K562 (cell line): ENCODE data around the gene FBXW8. TPM values are rescaled to one million over a fixed set of nuclear protein-coding genes. Genes with fewer than 3 reads are reported as not detected.

Source experiments
- ATAC-seq: fragments of 200-7000 bp; cut with Tn5 transposase; 3 replicates; pipeline ENCODE4 v1.9.1; 2020; ENCODE audit warnings: moderate library complexity
- BruUV-seq: library from RNA; stranded (reverse); fragments of 400-500 nt; replicated peaks from 2 replicates; lab custom pipeline; 2021; lab: Mats Ljungman, UMichigan
- CTCF ChIA-PET: fragments of 300-600 bp; formaldehyde crosslinking; extraction: SDS; loops from one replicate; lab custom pipeline; 2021; ENCODE audit warnings: low intra/inter-chr PET ratio; lab: Yijun Ruan, JAX
- POLR2A ChIA-PET: fragments of 300-600, 350-650 bp; sonication (Branson Sonifier 250); formaldehyde crosslinking; extraction: SDS; loops from one replicate; lab custom pipeline; 2021; ENCODE audit warnings: antibody characterized with exemption, inconsistent platforms; lab: Yijun Ruan, JAX
- DNase-seq, 4 experiments: peaks; one replicate each; pipeline versions ENCODE4 v3.0.0 to v3.0.0-alpha.2; 2011 to 2018; ENCODE audit warnings: low spot score in 3 of 4, mixed read lengths in 3 of 4; ENCODE audit errors: extremely low read depth in 1 of 4
- FAIRE-seq: peaks from 2 replicates; lab custom pipeline; 2011; peaks lifted over from hg19 to GRCh38; lab: Jason Lieb, UNC
- H2AFZ ChIP-seq: 2 replicates; pipeline ENCODE4 v1.6.0; 2011; ENCODE audit warnings: low read depth, low read length, control low read depth, inconsistent platforms
- H3K27ac ChIP-seq: fragments of 200-600 bp; 3 replicates; pipeline ENCODE4 v1.8.0; 2011; ENCODE audit warnings: low read depth, mild to moderate bottlenecking, control low read depth, inconsistent platforms, low read length, moderate library complexity, mixed read lengths; ENCODE audit errors: extremely low read depth
- H3K27me3 ChIP-seq, 2 experiments: fragments of 300-600 bp in 1 of 2; 2 replicates in 1 of 2; 3 replicates in 1 of 2; pipeline versions ENCODE4 v1.6.0 to v1.8.0; 2011; ENCODE audit warnings: inconsistent platforms in 2 of 2, low read length in 2 of 2, mild to moderate bottlenecking in 1 of 2, mixed read lengths in 1 of 2, moderate library complexity in 1 of 2; ENCODE audit not compliant: control insufficient read depth in 2 of 2, insufficient read depth in 2 of 2
- H3K36me3 ChIP-seq: fragments of 300-600 bp; 3 replicates; pipeline ENCODE4 v1.8.0; 2011; ENCODE audit warnings: mild to moderate bottlenecking, low read length, inconsistent platforms; ENCODE audit not compliant: control insufficient read depth, insufficient read depth
- H3K4me1 ChIP-seq, 2 experiments: fragments of 200-600 bp in 1 of 2; replicated peaks in 1 of 2; 2 replicates in 1 of 2; 3 replicates in 1 of 2; pipeline versions ENCODE4 v1.5.1 to v1.8.0; 2011; ENCODE audit warnings: inconsistent platforms in 2 of 2, low read length in 2 of 2, mild to moderate bottlenecking in 1 of 2, mixed read lengths in 1 of 2, moderate library complexity in 1 of 2; ENCODE audit not compliant: control insufficient read depth in 2 of 2, insufficient read depth in 2 of 2
- H3K4me2 ChIP-seq: 2 replicates; pipeline ENCODE4 v1.6.1; 2011; ENCODE audit warnings: low read length, control low read depth, inconsistent platforms, mixed read lengths; ENCODE audit not compliant: insufficient read depth
- H3K4me3 ChIP-seq: fragments of 200-600 bp; sonication (generic), shearing (Covaris generic); 2 replicates; pipeline ENCODE4 v1.5.1; 2016; ENCODE audit warnings: control low read depth, inconsistent platforms
- H3K79me2 ChIP-seq: fragments of 200-600 bp; 3 replicates; pipeline ENCODE4 v1.8.0; 2011; ENCODE audit warnings: low read length, inconsistent platforms; ENCODE audit not compliant: control insufficient read depth, insufficient read depth
- H3K9ac ChIP-seq, 2 experiments: 2 replicates each; pipeline versions ENCODE4 v1.6.0 to v1.6.1; 2011; ENCODE audit warnings: low read depth in 2 of 2, low read length in 2 of 2, control low read depth in 1 of 2, inconsistent platforms in 1 of 2, mild to moderate bottlenecking in 1 of 2, mixed read lengths in 1 of 2; ENCODE audit not compliant: insufficient read depth in 1 of 2
- H3K9me1 ChIP-seq: one replicate; pipeline ENCODE4 v1.6.0; 2011; ENCODE audit warnings: inconsistent platforms, mild to moderate bottlenecking, low read length, moderate library complexity; ENCODE audit not compliant: control insufficient read depth, insufficient read depth
- H3K9me3 ChIP-seq: replicated peaks from 2 replicates; pipeline ENCODE4 v1.5.1; 2011; ENCODE audit warnings: low read depth, low read length, inconsistent platforms; ENCODE audit not compliant: control insufficient read depth, insufficient read depth
- H4K20me1 ChIP-seq: replicated peaks from 2 replicates; pipeline ENCODE4 v1.6.1; 2011; ENCODE audit warnings: low read length, inconsistent platforms, mixed read lengths; ENCODE audit not compliant: control insufficient read depth, insufficient read depth
- CREM ChIP-seq: IDR thresholded peaks from 2 replicates; pipeline ENCODE4 v1.6.1; 2014; ENCODE audit warnings: antibody characterized with exemption, low read depth
- GATAD2B ChIP-seq: fragments of 450-650 bp; IDR thresholded peaks from 2 replicates; pipeline ENCODE4 v1.6.1; 2017; ENCODE audit warnings: mild to moderate bottlenecking, borderline replicate concordance
- HNRNPLL ChIP-seq: fragments of 200-400 bp; formaldehyde crosslinking; IDR thresholded peaks from 2 replicates; pipeline ENCODE4 v1.6.1; 2017; ENCODE audit warnings: low read length, low read depth, mild to moderate bottlenecking; ENCODE audit not compliant: poor library complexity, severe bottlenecking
- PRPF4 ChIP-seq: fragments of 200-400 bp; formaldehyde crosslinking; IDR thresholded peaks from one replicate; pipeline ENCODE4 v1.6.1; 2017; ENCODE audit warnings: low read length, low read depth, mild to moderate bottlenecking; ENCODE audit not compliant: insufficient read depth, poor library complexity, severe bottlenecking
- ZNF589 ChIP-seq: fragments of 200-800 bp; sonication (Bioruptor generic); IDR thresholded peaks from 2 replicates; pipeline ENCODE4 v1.6.1; 2016; ENCODE audit warnings: low read depth, missing genetic modification characterization, missing compliant biosample characterization
- WGBS: fragments of 100-300 bp; shearing (Covaris generic); methylation state at CpG from one replicate; pipeline ENCODE4 v1.1.6; 2016; ENCODE audit warnings: low coverage, mixed read lengths; ENCODE audit not compliant: insufficient coverage; ENCODE audit errors: missing lambda C conversion rate; 5-methylcytosine and 5-hydroxymethylcytosine counted together
- in situ Hi-C: fragments of 300-500 bp; cut with MboI; formaldehyde crosslinking; loops from 4 replicates; pipeline ENCODE4 v1.15.0; 2018; ENCODE audit warnings: inconsistent platforms, mixed read lengths
- intact Hi-C: fragments of 100-400 bp; cut with micrococcal nuclease; formaldehyde crosslinking; loops from 2 replicates; pipeline ENCODE4 v1.14.2; 2022
- polyA plus RNA-seq, 8 experiments: library from polyadenylated mRNA; depleted of rRNA in 4 of 8; stranded (reverse) in 5 of 8; unstranded in 3 of 8; fragments of >200 nt; fragmentation: Nextera tagmentation in 2 of 8; fragmentation: Illumina TruSeq in 1 of 8; extraction: Ambion mirVana in 2 of 8; extraction: Trizol in 1 of 8; gene quantifications; 2 replicates each; pipeline versions ENCODE4 v1.2.1 to v1.2.3, GENCODE V29; 2011 to 2014; ENCODE audit warnings: inconsistent platforms in 1 of 8, missing spikeins in 1 of 8
- total RNA-seq, 7 experiments: library from RNA; depleted of rRNA in 6 of 7; stranded (reverse); fragments of >200 nt in 6 of 7; fragmentation: Illumina TruSeq in 2 of 7; extraction: Trizol in 2 of 7; gene quantifications; 2 replicates each; pipeline versions ENCODE4 v1.2.1 to v1.2.3, GENCODE V29; 2011 to 2021; ENCODE audit warnings: low replicate concordance in 1 of 7

FBXW8 gene
- total and polyA plus RNA-seq, 9 of the 15 experiments (the other 6 are each of a cell fraction or from before 2014, with no cell fraction given), result 0.58 to 8.3 (median 4.4) TPM

DNA sequence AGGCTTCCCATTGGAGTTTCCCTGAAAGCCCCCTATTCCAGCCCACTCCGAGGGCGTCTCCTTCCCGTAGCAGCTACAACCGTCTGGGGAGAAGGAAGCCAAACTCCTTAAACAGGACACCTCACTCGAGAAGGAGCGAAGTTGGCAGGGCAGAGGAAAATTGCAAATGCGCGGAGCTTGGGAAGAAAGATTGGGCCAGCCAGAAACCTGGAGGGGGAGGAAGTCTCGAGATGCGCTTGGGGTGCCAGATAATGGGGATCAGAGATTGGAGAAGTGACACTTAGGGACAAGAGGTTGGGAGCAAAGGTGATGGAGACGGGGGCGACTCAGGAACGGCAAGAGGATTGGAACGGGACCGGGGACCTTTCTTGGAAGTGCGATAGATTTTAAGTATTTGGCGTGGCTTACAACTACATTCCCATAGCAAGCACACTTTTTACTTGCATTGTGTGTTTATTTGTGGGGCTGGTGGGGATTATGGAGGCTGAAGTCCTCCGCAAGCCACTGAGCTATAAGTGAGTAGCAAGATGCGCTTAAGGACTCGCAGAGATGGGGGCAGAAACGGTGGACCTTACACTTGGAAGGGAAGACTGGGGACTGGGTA, 30.4 kb upstream of the FBXW8 start:
- POLR2A ChIA-PET, result interaction anchor here (0.6 to 0.7 kb wide), 2 partner anchors 20 to 102 kb away, joined by 3 read pairs; no protein-coding TSS in a partner anchor
- DNase-seq, result no peak
- intact Hi-C loops (no loop called here), in situ Hi-C loops (no loop called here)
- peaks cover 49 to 76% of the 10 kb centered on the region in 2 experiments for H3K27me3 ChIP-seq
- no peak for FAIRE-seq
- H4K20me1 ChIP-seq, result peaks cover 6% of the 10 kb centered on the region; the same call in 1 of the 2 replicates
- no peak overlapping the region; the same call in 1 of the 2 replicates for H3K4me2 ChIP-seq
- 26% methylated on average over 21 of the region's 21 CpGs for WGBS
- BruUV-seq, result no TSS peak
- H3K9me3 ChIP-seq, result no peaks in the 10 kb centered on the region
- CTCF ChIA-PET, result no interaction called here
- no peak overlapping the region for H3K9ac ChIP-seq
- H3K79me2 ChIP-seq, result no peaks in the 10 kb centered on the region
- no peaks in the 10 kb centered on the region for H3K36me3 ChIP-seq
- no peak overlapping the region for H2AFZ ChIP-seq
- peaks cover 0 to 29% of the 10 kb centered on the region in 2 experiments; a peak in 3 of 5 replicates for H3K4me1 ChIP-seq
- no peak for ATAC-seq
- H3K9me1 ChIP-seq, result no peaks in the 10 kb centered on the region
- no peak overlapping the region for H3K27ac ChIP-seq
- peak overlapping the region; percentile 26; the same call in 1 of the 2 replicates for H3K4me3 ChIP-seq
- TF ChIP-seq HNRNPLL, result peak; percentile 8
- no peak for TF ChIP-seq ZNF589
- TF ChIP-seq PRPF4, result no peak
- no peak for TF ChIP-seq GATAD2B
- no peak for TF ChIP-seq CREM
